Raji (cell line): Measurements from ENCODE around the gene PPP1R13L.

Experiments
- POLR2A ChIP-seq: IDR thresholded peaks from 2 replicates; pipeline ENCODE4 v1.6.1; 2011; ENCODE audit warnings: low read depth, low read length, control low read depth; ENCODE audit not compliant: insufficient read depth

PPP1R13L gene

GRCh38 chr19:45401815-45402214, 3.1 kb downstream of the PPP1R13L start:
- TF ChIP-seq POLR2A, result no peak

DNA sequence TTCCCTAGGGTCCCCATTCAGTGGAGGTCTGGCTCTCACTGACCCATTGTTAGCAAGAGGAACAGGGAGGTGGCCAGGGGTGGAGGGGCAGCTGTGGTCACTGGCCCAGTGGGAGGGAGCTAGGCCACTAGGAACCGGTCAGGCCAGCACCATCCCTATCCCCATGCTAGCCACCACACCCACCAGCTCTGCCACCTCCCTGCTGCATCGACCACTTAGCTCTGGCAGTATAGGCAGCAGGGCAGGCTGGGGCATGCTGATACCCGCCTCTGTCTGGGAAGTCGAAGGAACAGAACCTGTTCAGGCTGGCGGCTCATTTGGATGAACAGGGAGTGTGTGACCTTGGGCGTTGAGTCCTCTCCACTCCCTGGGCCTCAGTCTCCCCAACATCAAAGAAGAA, 4.7 kb downstream of the PPP1R13L start:
- no peak for TF ChIP-seq POLR2A

- TF ChIP-seq POLR2A, result no peak
Measured at GRCh38 chr19:45395821-45396617, 8.8 kb downstream of the PPP1R13L start.

GRCh38 chr19:45391871-45392665, 12.8 kb downstream of the PPP1R13L start:
- no peak for TF ChIP-seq POLR2A

DNA sequence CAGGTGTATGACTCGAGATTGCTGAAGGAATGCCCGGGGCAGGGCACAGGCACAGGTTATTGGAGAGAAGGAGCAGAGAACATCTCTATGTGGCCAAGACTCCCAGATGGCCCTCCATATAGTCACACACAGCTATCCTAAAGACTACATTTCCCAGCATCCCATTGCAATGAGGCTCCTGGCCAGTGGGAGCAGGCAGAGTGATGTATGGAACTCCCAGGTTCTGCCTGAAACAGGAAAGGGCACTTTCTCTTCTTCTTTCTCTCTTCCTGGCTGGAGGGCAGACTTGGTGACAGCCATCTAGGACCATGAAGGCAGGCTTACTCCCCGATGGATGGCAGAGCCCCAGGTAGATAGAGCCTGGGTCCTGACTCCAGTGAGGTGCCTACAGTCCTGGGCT, 13.5 kb downstream of the PPP1R13L start:
- peak; percentile 29; the same call in 1 of the 2 replicates for TF ChIP-seq POLR2A

GRCh38 chr19:45385392-45386221, 19.3 kb downstream of the PPP1R13L start:
- no peak for TF ChIP-seq POLR2A

DNA sequence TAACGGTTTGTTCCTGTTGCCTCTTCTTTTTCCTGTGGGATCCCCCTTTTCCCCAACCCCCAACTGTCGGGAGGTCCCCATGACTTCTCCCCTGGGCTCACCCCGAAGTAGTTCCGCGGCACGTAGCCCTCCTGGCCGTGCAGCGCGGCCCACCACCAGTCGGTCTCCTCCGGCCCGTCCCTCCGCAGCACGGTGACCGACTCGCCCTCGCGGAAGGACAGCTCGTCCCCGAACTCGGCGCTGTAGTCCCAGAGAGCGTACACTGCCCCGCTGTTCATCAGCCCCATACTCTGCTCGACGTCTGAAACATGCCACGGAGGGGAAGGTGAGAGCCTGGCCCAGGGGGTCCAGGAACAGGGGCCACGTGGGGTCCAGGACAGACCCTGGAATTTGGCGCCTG, 22.4 kb downstream of the PPP1R13L start:
- no peak for TF ChIP-seq POLR2A

DNA sequence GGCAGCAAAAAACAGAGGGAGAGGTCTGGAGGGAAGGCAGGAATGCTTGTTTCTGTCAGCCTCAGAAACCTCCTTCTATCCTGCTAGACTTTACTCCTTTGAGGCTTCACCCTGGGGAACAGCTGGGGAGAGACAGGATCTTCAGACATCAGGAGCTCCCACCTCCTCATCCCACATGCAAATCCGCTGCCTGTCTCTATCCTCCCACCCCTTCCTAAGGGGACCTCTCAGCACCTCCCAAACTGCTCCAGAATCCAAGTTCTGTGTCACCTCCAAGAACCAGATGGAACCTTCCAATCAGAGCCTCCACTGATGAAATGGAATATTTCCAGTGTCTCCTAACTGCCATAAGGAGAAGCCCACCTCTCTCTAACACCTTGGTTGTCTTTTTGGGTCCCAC, 24.8 kb downstream of the PPP1R13L start:
- TF ChIP-seq POLR2A, result no peak

DNA sequence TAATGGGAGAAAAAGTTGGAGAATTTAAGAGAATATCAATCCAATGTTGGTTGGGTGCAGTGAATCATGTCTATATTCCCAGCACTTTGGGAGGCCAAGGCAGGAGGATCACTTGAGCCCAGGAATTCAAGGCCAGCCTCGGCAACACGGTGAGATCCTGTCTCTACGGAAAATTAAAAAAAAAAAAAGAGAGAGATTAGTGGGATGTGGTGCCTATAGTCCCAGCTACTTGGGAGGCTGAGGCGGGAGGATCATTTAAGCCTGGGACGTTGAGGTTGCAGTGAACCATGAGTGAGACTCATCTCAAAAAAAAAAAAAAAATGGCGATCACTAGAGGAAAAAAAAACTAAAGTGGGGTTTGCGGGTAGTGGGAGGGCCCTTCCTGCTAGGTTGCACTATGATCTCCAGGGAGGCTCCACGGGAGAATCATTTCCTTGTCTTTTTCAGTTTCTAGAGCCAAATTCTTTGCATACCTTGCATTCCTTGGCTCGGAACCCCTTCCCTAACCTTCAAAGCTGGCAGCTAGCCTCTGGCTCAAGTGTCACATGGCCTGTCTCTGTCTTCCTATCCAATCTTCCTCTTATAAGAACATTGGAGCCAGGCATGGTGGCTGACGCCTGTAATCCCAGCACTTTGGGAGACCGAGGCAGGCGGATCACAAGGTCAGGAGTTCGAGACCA, 28.7 kb downstream of the PPP1R13L start:
- TF ChIP-seq POLR2A, result no peak

GRCh38 chr19:45370410-45371204, 34.3 kb downstream of the PPP1R13L start, which contains the start of gene ERCC2:
Gene ERCC2, minus strand, starts transcription at chr19:45370573. Its CDS starts 33 bp downstream, at chr19:45370540.
- peak; percentile 71 for TF ChIP-seq POLR2A

DNA sequence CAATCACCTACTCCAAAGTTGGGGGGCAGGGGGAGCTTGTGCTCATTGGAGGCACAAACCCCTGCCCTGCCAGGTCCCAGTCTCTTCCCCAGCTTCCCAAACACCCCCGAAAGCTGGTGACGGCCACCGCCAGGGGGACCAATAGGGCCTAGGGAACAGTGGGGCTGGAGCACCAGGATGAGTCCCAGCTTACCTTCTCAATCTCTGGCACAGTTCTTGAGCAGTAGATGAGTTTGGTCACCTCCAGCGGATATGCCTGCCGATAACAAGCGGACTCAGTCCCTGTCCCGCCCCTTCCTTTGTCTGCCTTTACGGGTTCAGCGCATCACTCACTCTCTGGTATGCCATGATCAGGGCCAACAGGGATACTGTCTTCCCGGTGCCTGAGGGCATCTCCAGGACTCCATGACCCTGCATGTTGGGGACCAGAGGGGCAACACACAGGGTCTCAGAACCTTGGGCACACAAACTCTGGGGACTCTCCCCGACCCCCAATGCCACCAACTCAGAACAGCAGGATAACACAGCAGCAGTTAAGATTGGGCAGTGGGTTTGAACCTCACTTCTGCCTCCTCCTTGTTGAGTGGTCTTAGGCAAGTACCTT, 36.0 kb downstream of the PPP1R13L start:
- TF ChIP-seq POLR2A, result no peak

DNA sequence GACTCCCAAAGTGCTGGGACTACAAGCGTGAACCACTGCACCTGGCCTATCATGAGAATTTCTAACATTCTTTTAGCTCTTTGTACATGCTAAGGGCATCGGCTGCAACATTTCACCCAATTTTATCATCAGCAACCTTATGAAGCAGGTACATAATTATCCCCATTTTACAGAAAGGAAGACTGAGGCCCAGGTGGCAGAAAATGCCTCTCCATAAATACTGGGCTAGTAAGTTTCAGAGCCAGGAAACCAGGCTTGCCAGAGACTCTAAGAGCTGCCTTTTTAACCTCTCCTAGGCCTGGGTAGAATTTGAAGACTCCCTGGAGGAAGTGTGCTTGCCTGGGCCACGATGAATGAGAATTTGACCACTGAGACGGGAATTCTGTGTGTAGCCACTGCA, 36.7 kb downstream of the PPP1R13L start:
- TF ChIP-seq POLR2A, result no peak

DNA sequence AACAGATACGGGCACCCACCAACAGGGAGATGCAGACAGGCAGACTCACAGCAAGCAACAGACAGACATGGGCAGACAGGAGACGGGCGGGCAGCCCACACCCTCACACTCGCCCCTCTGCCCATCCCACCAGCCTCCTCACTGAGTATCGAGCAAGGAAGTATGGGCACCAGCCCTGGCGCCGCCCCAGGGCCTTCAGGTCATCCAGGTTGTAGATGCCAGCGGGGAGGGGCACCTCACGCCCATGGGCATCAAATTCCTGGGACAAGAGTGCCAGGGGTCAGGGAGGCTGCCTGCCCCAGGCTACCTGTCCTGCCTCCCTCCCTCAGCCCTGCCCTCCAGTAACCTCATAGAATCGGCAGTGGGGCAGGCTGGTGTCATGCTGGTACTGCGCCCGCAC, 40.2 kb downstream of the PPP1R13L start:
- no peak for TF ChIP-seq POLR2A
